K562 (cell line): ENCODE data around the gene PTRHD1. TPM values are rescaled to one million over a fixed set of nuclear protein-coding genes. Genes with fewer than 3 reads are reported as not detected.

Source experiments
- ATAC-seq: fragments of 200-7000 bp; cut with Tn5 transposase; 3 replicates; pipeline ENCODE4 v1.9.1; 2020; ENCODE audit warnings: moderate library complexity
- BruUV-seq: library from RNA; stranded (reverse); fragments of 400-500 nt; replicated peaks from 2 replicates; lab custom pipeline; 2021; lab: Mats Ljungman, UMichigan
- CTCF ChIA-PET: fragments of 300-600 bp; formaldehyde crosslinking; extraction: SDS; loops from one replicate; lab custom pipeline; 2021; ENCODE audit warnings: low intra/inter-chr PET ratio; lab: Yijun Ruan, JAX
- POLR2A ChIA-PET: fragments of 300-600, 350-650 bp; sonication (Branson Sonifier 250); formaldehyde crosslinking; extraction: SDS; loops from one replicate; lab custom pipeline; 2021; ENCODE audit warnings: antibody characterized with exemption, inconsistent platforms; lab: Yijun Ruan, JAX
- DNase-seq, 4 experiments: peaks; one replicate each; pipeline versions ENCODE4 v3.0.0 to v3.0.0-alpha.2; 2011 to 2018; ENCODE audit warnings: low spot score in 3 of 4, mixed read lengths in 3 of 4; ENCODE audit errors: extremely low read depth in 1 of 4
- FAIRE-seq: peaks from 2 replicates; lab custom pipeline; 2011; peaks lifted over from hg19 to GRCh38; lab: Jason Lieb, UNC
- H2AFZ ChIP-seq: 2 replicates; pipeline ENCODE4 v1.6.0; 2011; ENCODE audit warnings: low read depth, low read length, control low read depth, inconsistent platforms
- H3K27ac ChIP-seq: fragments of 200-600 bp; 3 replicates; pipeline ENCODE4 v1.8.0; 2011; ENCODE audit warnings: low read depth, mild to moderate bottlenecking, control low read depth, inconsistent platforms, low read length, moderate library complexity, mixed read lengths; ENCODE audit errors: extremely low read depth
- H3K27me3 ChIP-seq, 2 experiments: fragments of 300-600 bp in 1 of 2; 2 replicates in 1 of 2; 3 replicates in 1 of 2; pipeline versions ENCODE4 v1.6.0 to v1.8.0; 2011; ENCODE audit warnings: inconsistent platforms in 2 of 2, low read length in 2 of 2, mild to moderate bottlenecking in 1 of 2, mixed read lengths in 1 of 2, moderate library complexity in 1 of 2; ENCODE audit not compliant: control insufficient read depth in 2 of 2, insufficient read depth in 2 of 2
- H3K36me3 ChIP-seq: fragments of 300-600 bp; 3 replicates; pipeline ENCODE4 v1.8.0; 2011; ENCODE audit warnings: mild to moderate bottlenecking, low read length, inconsistent platforms; ENCODE audit not compliant: control insufficient read depth, insufficient read depth
- H3K4me1 ChIP-seq, 2 experiments: fragments of 200-600 bp in 1 of 2; replicated peaks in 1 of 2; 2 replicates in 1 of 2; 3 replicates in 1 of 2; pipeline versions ENCODE4 v1.5.1 to v1.8.0; 2011; ENCODE audit warnings: inconsistent platforms in 2 of 2, low read length in 2 of 2, mild to moderate bottlenecking in 1 of 2, mixed read lengths in 1 of 2, moderate library complexity in 1 of 2; ENCODE audit not compliant: control insufficient read depth in 2 of 2, insufficient read depth in 2 of 2
- H3K4me2 ChIP-seq: 2 replicates; pipeline ENCODE4 v1.6.1; 2011; ENCODE audit warnings: low read length, control low read depth, inconsistent platforms, mixed read lengths; ENCODE audit not compliant: insufficient read depth
- H3K4me3 ChIP-seq: fragments of 200-600 bp; sonication (generic), shearing (Covaris generic); 2 replicates; pipeline ENCODE4 v1.5.1; 2016; ENCODE audit warnings: control low read depth, inconsistent platforms
- H3K79me2 ChIP-seq: fragments of 200-600 bp; 3 replicates; pipeline ENCODE4 v1.8.0; 2011; ENCODE audit warnings: low read length, inconsistent platforms; ENCODE audit not compliant: control insufficient read depth, insufficient read depth
- H3K9ac ChIP-seq, 2 experiments: 2 replicates each; pipeline versions ENCODE4 v1.6.0 to v1.6.1; 2011; ENCODE audit warnings: low read depth in 2 of 2, low read length in 2 of 2, control low read depth in 1 of 2, inconsistent platforms in 1 of 2, mild to moderate bottlenecking in 1 of 2, mixed read lengths in 1 of 2; ENCODE audit not compliant: insufficient read depth in 1 of 2
- H3K9me1 ChIP-seq: one replicate; pipeline ENCODE4 v1.6.0; 2011; ENCODE audit warnings: inconsistent platforms, mild to moderate bottlenecking, low read length, moderate library complexity; ENCODE audit not compliant: control insufficient read depth, insufficient read depth
- H3K9me3 ChIP-seq: replicated peaks from 2 replicates; pipeline ENCODE4 v1.5.1; 2011; ENCODE audit warnings: low read depth, low read length, inconsistent platforms; ENCODE audit not compliant: control insufficient read depth, insufficient read depth
- H4K20me1 ChIP-seq: replicated peaks from 2 replicates; pipeline ENCODE4 v1.6.1; 2011; ENCODE audit warnings: low read length, inconsistent platforms, mixed read lengths; ENCODE audit not compliant: control insufficient read depth, insufficient read depth
- FOS ChIP-seq: IDR thresholded peaks from 3 replicates; pipeline ENCODE4 v1.6.1; 2011; ENCODE audit not compliant: insufficient read length; ENCODE audit errors: extremely low read depth
- TCFL5 ChIP-seq: fragments of 250-450 bp; sonication (Bioruptor Pico); conservative IDR thresholded peaks from 2 replicates; pipeline ENCODE4 v1.6.1; 2021; ENCODE audit warnings: mild to moderate bottlenecking, moderate library complexity, matching md5 sums
- ZNF511 ChIP-seq: sonication (generic); formaldehyde crosslinking; IDR thresholded peaks from 2 replicates; pipeline ENCODE4 v1.8.0; 2022; ENCODE audit warnings: mild to moderate bottlenecking, missing genetic modification reagents
- ZNF79 ChIP-seq: fragments of 250-450 bp; sonication (Bioruptor Pico); IDR thresholded peaks from 2 replicates; pipeline ENCODE4 v1.4.0; 2020; ENCODE audit warnings: low read depth, mild to moderate bottlenecking, moderate library complexity
- WGBS: fragments of 100-300 bp; shearing (Covaris generic); methylation state at CpG from one replicate; pipeline ENCODE4 v1.1.6; 2016; ENCODE audit warnings: low coverage, mixed read lengths; ENCODE audit not compliant: insufficient coverage; ENCODE audit errors: missing lambda C conversion rate; 5-methylcytosine and 5-hydroxymethylcytosine counted together
- in situ Hi-C: fragments of 300-500 bp; cut with MboI; formaldehyde crosslinking; loops from 4 replicates; pipeline ENCODE4 v1.15.0; 2018; ENCODE audit warnings: inconsistent platforms, mixed read lengths
- intact Hi-C: fragments of 100-400 bp; cut with micrococcal nuclease; formaldehyde crosslinking; loops from 2 replicates; pipeline ENCODE4 v1.14.2; 2022
- polyA plus RNA-seq, 8 experiments: library from polyadenylated mRNA; depleted of rRNA in 4 of 8; stranded (reverse) in 5 of 8; unstranded in 3 of 8; fragments of >200 nt; fragmentation: Nextera tagmentation in 2 of 8; fragmentation: Illumina TruSeq in 1 of 8; extraction: Ambion mirVana in 2 of 8; extraction: Trizol in 1 of 8; gene quantifications; 2 replicates each; pipeline versions ENCODE4 v1.2.1 to v1.2.3, GENCODE V29; 2011 to 2014; ENCODE audit warnings: inconsistent platforms in 1 of 8, missing spikeins in 1 of 8
- total RNA-seq, 7 experiments: library from RNA; depleted of rRNA in 6 of 7; stranded (reverse); fragments of >200 nt in 6 of 7; fragmentation: Illumina TruSeq in 2 of 7; extraction: Trizol in 2 of 7; gene quantifications; 2 replicates each; pipeline versions ENCODE4 v1.2.1 to v1.2.3, GENCODE V29; 2011 to 2021; ENCODE audit warnings: low replicate concordance in 1 of 7
- TF ChIP-seq, protein P1 (sequence below), 2 experiments: IDR thresholded peaks; 2 replicates each; pipeline ENCODE4 v1.6.1; 2012; ENCODE audit warnings: improper control_type of control experiment in 2 of 2, low read depth in 2 of 2, low read length in 2 of 2, borderline replicate concordance in 1 of 2

Gene PTRHD1
- total and polyA plus RNA-seq, 9 of the 15 experiments (the other 6 are each of a cell fraction or from before 2014, with no cell fraction given) = 15.8 to 83.2 (median 46.6) TPM

DNA sequence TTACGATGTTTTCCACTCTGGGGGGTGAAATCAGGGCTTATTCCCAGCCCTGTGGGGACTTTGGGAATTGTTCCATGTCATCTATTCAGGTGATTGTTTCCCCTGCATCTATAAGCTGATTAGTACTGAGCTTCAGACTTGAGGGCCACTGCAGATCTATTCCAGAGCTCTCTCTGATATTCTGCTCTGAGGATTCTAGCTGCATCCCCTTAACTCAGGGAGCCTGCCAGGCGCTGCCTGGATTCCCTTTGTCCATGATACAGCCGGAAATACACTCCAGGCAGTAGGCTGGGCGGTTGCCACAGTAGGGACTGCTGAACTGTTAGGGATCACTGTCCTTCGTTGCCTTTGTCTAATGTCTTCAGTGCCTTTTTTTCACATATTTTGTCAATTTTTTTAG, 31.3 kb downstream of the PTRHD1 start:
- Histone ChIP-seq H3K27me3 (no peaks in the 10 kb centered on the region), H2AFZ (no peak overlapping the region), H3K79me2 (no peaks in the 10 kb centered on the region), H3K4me2 (no peak overlapping the region), H3K27ac (no peak overlapping the region), H3K9me1 (no peaks in the 10 kb centered on the region), H3K36me3 (peaks cover 35% of the 10 kb centered on the region), H3K9ac (no peak overlapping the region), H3K4me3 (no peak overlapping the region), H4K20me1 (no peaks in the 10 kb centered on the region), H3K9me3 (no peaks in the 10 kb centered on the region), H3K4me1 (peaks cover 0 to 3% of the 10 kb centered on the region in 2 experiments; a peak in 2 of 5 replicates)
- in situ Hi-C loops (no loop called here), intact Hi-C loops (no loop called here)
- 84% methylated on average over 5 of the region's 5 CpGs for WGBS
- TF ChIP-seq ZNF79 (CRISPR knock-in tag) (no peak), TCFL5 (CRISPR knock-in tag) (no peak), ZNF511 (CRISPR knock-in tag) (no peak), FOS (no peak)
- TF ChIP-seq, protein P1, sequence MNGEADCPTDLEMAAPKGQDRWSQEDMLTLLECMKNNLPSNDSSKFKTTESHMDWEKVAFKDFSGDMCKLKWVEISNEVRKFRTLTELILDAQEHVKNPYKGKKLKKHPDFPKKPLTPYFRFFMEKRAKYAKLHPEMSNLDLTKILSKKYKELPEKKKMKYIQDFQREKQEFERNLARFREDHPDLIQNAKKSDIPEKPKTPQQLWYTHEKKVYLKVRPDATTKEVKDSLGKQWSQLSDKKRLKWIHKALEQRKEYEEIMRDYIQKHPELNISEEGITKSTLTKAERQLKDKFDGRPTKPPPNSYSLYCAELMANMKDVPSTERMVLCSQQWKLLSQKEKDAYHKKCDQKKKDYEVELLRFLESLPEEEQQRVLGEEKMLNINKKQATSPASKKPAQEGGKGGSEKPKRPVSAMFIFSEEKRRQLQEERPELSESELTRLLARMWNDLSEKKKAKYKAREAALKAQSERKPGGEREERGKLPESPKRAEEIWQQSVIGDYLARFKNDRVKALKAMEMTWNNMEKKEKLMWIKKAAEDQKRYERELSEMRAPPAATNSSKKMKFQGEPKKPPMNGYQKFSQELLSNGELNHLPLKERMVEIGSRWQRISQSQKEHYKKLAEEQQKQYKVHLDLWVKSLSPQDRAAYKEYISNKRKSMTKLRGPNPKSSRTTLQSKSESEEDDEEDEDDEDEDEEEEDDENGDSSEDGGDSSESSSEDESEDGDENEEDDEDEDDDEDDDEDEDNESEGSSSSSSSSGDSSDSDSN (IDR thresholded peaks at IDR 0.05; ENCODE audit: borderline replicate concordance in 1 of 2, low read depth in 2 of 2, low read length in 2 of 2) = no peak
- no peak for ATAC-seq
- ChIA-PET CTCF (no interaction called here), POLR2A (interaction anchor here (0.7 kb wide), 1 partner anchor 31 kb away, joined by 3 read pairs; the partner anchor contains the start of genes CENPO and PTRHD1)
- BruUV-seq = no TSS peak
- no peak for FAIRE-seq
- DNase-seq = no peak
